Measurements from ENCODE around the gene LCE3A. TPM values are rescaled to one million over a fixed set of nuclear protein-coding genes. Genes with fewer than 3 reads are reported as not detected.
A peak's percentile ranks its signal among the peaks of the same experiment; 100 is the strongest.
"Not testable (repeated sequence)": the region's sequence is repeated elsewhere in the genome, so short reads cannot be mapped to it uniquely, and the experiment has no call there.

LCE3A gene
- not detected in 2 replicates for total RNA-seq (2014; rRNA removed; shearing (Covaris generic))
- not detected in 2 replicates for polyA plus RNA-seq (2015; cell fraction: cytosol; rRNA removed)
- polyA plus RNA-seq (2015; cell fraction: nucleus; rRNA removed), result not detected in 2 replicates

GRCh38 chr1:152622803-152623202, at the start of gene LCE3A:
TSS of gene LCE3A (minus strand) at chr1:152623103. CDS start at chr1:152623103, 0 bp downstream.
- no peak for DNase-seq (ENCODE audit: low read depth, low spot score)
- in situ Hi-C loops (cut with HindIII; ENCODE audit: low pct_unique_long_range_greater_than_20kb, low sequenced_read_pairs), result no loop called here

- DNase-seq (ENCODE audit: low read depth, low spot score), result no peak
- in situ Hi-C loops (cut with HindIII; ENCODE audit: low pct_unique_long_range_greater_than_20kb, low sequenced_read_pairs), result no loop called here
Measured at GRCh38 chr1:152667648-152668047, 44.7 kb upstream of the LCE3A start.

GRCh38 chr1:152666171-152666570, 43.3 kb upstream of the LCE3A start:
- DNase-seq (ENCODE audit: low read depth, low spot score); in situ Hi-C loops (cut with HindIII; ENCODE audit: low pct_unique_long_range_greater_than_20kb, low sequenced_read_pairs): not testable (repeated sequence)

GRCh38 chr1:152663098-152663497, 40.2 kb upstream of the LCE3A start, which contains the start of gene LCE2D:
TSS of gene LCE2D (plus strand) at chr1:152663380. CDS start at chr1:152664106, 726 bp downstream.
- in situ Hi-C loops (cut with HindIII; ENCODE audit: low pct_unique_long_range_greater_than_20kb, low sequenced_read_pairs), result no loop called here
- no peak for DNase-seq (ENCODE audit: low read depth, low spot score)

GRCh38 chr1:152658649-152659048, 35.7 kb upstream of the LCE3A start:
- in situ Hi-C loops (cut with HindIII; ENCODE audit: low pct_unique_long_range_greater_than_20kb, low sequenced_read_pairs), result no loop called here
- no peak for DNase-seq (ENCODE audit: low read depth, low spot score)

GRCh38 chr1:152657677-152658076, 34.8 kb upstream of the LCE3A start:
- in situ Hi-C loops (cut with HindIII; ENCODE audit: low pct_unique_long_range_greater_than_20kb, low sequenced_read_pairs), result no loop called here
- no peak for DNase-seq (ENCODE audit: low read depth, low spot score)

GRCh38 chr1:152656459-152656858, 33.6 kb upstream of the LCE3A start:
- DNase-seq (ENCODE audit: low read depth, low spot score), result no peak
- in situ Hi-C loops (cut with HindIII; ENCODE audit: low pct_unique_long_range_greater_than_20kb, low sequenced_read_pairs), result no loop called here

- in situ Hi-C loops (cut with HindIII; ENCODE audit: low pct_unique_long_range_greater_than_20kb, low sequenced_read_pairs), result no loop called here
Measured at GRCh38 chr1:152654110-152654509, 31.2 kb upstream of the LCE3A start.

GRCh38 chr1:152646656-152647055, 23.8 kb upstream of the LCE3A start:
- in situ Hi-C loops (cut with HindIII; ENCODE audit: low pct_unique_long_range_greater_than_20kb, low sequenced_read_pairs), result no loop called here
- no peak for DNase-seq (ENCODE audit: low read depth, low spot score)

More at GRCh38 chr1:152654110-152654509, 31.2 kb upstream of the LCE3A start:
- DNase-seq (ENCODE audit: low read depth, low spot score), result peak; percentile 91

GRCh38 chr1:152645146-152645545, 22.2 kb upstream of the LCE3A start:
- in situ Hi-C loops (cut with HindIII; ENCODE audit: low pct_unique_long_range_greater_than_20kb, low sequenced_read_pairs), result no loop called here
- no peak for DNase-seq (ENCODE audit: low read depth, low spot score)

- in situ Hi-C loops (cut with HindIII; ENCODE audit: low pct_unique_long_range_greater_than_20kb, low sequenced_read_pairs), result no loop called here
- DNase-seq (ENCODE audit: low read depth, low spot score), result no peak
Measured at GRCh38 chr1:152643945-152644344, 21.0 kb upstream of the LCE3A start.

GRCh38 chr1:152640351-152640750, 17.4 kb upstream of the LCE3A start:
- no peak for DNase-seq (ENCODE audit: low read depth, low spot score)
- in situ Hi-C loops (cut with HindIII; ENCODE audit: low pct_unique_long_range_greater_than_20kb, low sequenced_read_pairs), result no loop called here

GRCh38 chr1:152630596-152630995, 7.7 kb upstream of the LCE3A start:
- in situ Hi-C loops (cut with HindIII; ENCODE audit: low pct_unique_long_range_greater_than_20kb, low sequenced_read_pairs), result no loop called here
- DNase-seq (ENCODE audit: low read depth, low spot score), result no peak

- DNase-seq (ENCODE audit: low read depth, low spot score), result no peak
- in situ Hi-C loops (cut with HindIII; ENCODE audit: low pct_unique_long_range_greater_than_20kb, low sequenced_read_pairs), result no loop called here
Measured at GRCh38 chr1:152626744-152627143, 3.8 kb upstream of the LCE3A start.

- in situ Hi-C loops (cut with HindIII; ENCODE audit: low pct_unique_long_range_greater_than_20kb, low sequenced_read_pairs), result no loop called here
- peak; percentile 40 for DNase-seq (ENCODE audit: low read depth, low spot score)
Measured at GRCh38 chr1:152623203-152623844, 421 bp upstream of the LCE3A start.

- DNase-seq (ENCODE audit: low read depth, low spot score), result no peak
- in situ Hi-C loops (cut with HindIII; ENCODE audit: low pct_unique_long_range_greater_than_20kb, low sequenced_read_pairs), result no loop called here
Measured at GRCh38 chr1:152621993-152622392, 910 bp downstream of the LCE3A start.

- no peak for DNase-seq (ENCODE audit: low read depth, low spot score)
- in situ Hi-C loops (cut with HindIII; ENCODE audit: low pct_unique_long_range_greater_than_20kb, low sequenced_read_pairs), result no loop called here
Measured at GRCh38 chr1:152613511-152613910, 9.4 kb downstream of the LCE3A start, which contains the start of gene LCE3B. TSS of gene LCE3B (plus strand) at chr1:152613811. CDS start at chr1:152613811, 0 bp downstream.

- DNase-seq (ENCODE audit: low read depth, low spot score), result no peak
- in situ Hi-C loops (cut with HindIII; ENCODE audit: low pct_unique_long_range_greater_than_20kb, low sequenced_read_pairs), result no loop called here
Measured at GRCh38 chr1:152599934-152600333, 23.0 kb downstream of the LCE3A start, which contains the start of gene LCE3C. TSS of gene LCE3C (plus strand) at chr1:152600234. CDS start at chr1:152600732, 498 bp downstream.

- in situ Hi-C loops (cut with HindIII; ENCODE audit: low pct_unique_long_range_greater_than_20kb, low sequenced_read_pairs), result no loop called here
- DNase-seq (ENCODE audit: low read depth, low spot score), result no peak
Measured at GRCh38 chr1:152596986-152597385, 25.9 kb downstream of the LCE3A start.

Measured in SK-MEL-5 (cell line).